Vagina (tissue), 2 donors: ENCODE results near the gene OR2T3.
"Not testable (repeated sequence)": the region's sequence is repeated elsewhere in the genome, so short reads cannot be mapped to it uniquely, and the experiment has no call there.

Source experiments
- POLR2AphosphoS5 ChIP-seq, 2 donors: sonication (generic); formaldehyde crosslinking; IDR thresholded peaks; one replicate each; pipeline ENCODE4 v1.9.0; 2017; ENCODE audit warnings: antibody characterized with exemption in 2 of 2, mild to moderate bottlenecking in 2 of 2, low read depth in 1 of 2; ENCODE audit not compliant: insufficient read depth in 1 of 2
- TF ChIP-seq, protein P1 (sequence below), 3 experiments: fragments of 450-650 bp in 2 of 3; fragments of 200-600 bp in 1 of 3; sonication (generic) in 1 of 3; IDR thresholded peaks; one replicate each; pipeline ENCODE4 v1.5.1; 2017 to 2019; ENCODE audit warnings: antibody characterized with exemption in 3 of 3, mild to moderate bottlenecking in 2 of 3, moderate library complexity in 2 of 3

DNA sequence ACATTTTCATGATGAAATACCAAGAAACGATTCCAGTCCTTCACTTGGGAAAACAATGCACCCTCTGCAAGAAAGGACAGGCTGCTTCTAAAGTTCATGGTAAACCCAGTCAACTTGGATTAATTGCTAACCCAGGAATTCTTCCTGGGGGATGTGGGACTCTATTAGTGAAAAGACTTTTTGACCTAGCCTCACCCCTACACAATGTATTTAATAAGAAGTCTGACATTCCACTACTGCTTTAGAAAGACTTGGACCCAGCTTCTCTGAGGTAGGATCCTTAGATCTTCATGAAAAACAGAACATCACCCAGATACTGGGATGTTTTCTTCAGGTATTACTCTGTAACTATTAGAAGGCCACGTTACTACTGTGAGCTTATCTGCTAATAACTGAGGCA is 27.8 kb upstream of the OR2T3 start, which contains the start of gene OR2T2:
- TF ChIP-seq, protein P1, sequence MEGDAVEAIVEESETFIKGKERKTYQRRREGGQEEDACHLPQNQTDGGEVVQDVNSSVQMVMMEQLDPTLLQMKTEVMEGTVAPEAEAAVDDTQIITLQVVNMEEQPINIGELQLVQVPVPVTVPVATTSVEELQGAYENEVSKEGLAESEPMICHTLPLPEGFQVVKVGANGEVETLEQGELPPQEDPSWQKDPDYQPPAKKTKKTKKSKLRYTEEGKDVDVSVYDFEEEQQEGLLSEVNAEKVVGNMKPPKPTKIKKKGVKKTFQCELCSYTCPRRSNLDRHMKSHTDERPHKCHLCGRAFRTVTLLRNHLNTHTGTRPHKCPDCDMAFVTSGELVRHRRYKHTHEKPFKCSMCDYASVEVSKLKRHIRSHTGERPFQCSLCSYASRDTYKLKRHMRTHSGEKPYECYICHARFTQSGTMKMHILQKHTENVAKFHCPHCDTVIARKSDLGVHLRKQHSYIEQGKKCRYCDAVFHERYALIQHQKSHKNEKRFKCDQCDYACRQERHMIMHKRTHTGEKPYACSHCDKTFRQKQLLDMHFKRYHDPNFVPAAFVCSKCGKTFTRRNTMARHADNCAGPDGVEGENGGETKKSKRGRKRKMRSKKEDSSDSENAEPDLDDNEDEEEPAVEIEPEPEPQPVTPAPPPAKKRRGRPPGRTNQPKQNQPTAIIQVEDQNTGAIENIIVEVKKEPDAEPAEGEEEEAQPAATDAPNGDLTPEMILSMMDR (IDR thresholded peaks at IDR 0.05): not testable (repeated sequence)
- TF ChIP-seq POLR2AphosphoS5 (IDR thresholded peaks at IDR 0.05; ENCODE audit: insufficient read depth in 1 of 2, low read depth in 1 of 2): not testable (repeated sequence)
